Limb (tissue), 2 donors: ENCODE results near the gene ZNF70.

ENCODE experiments used
- DNase-seq, 2 donors: peaks; one replicate each; pipeline ENCODE4 v3.0.0-alpha.2; 2016; ENCODE audit errors: extremely low spot score in 2 of 2

Gene ZNF70

DNA sequence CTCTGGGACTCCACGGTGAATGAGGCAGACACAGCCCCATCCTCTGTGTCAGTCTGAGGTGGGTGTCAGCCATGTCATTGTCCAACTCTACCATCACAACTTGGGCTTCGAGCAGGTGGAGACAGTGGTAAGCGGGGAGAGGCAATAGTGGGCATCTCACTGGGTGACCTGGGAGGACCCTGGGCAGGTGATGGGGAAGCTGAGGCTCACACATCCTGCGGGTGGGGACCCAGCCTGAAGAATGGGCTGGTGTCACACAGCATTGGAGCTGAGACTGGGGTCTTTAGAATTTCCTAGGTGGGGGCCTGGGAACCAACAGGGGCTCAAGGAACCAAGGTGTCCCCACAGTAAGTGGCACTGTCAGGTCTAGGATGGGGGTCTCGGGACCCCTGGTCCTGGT is 28.8 kb upstream of the ZNF70 start:
- DNase-seq: no peak

DNA sequence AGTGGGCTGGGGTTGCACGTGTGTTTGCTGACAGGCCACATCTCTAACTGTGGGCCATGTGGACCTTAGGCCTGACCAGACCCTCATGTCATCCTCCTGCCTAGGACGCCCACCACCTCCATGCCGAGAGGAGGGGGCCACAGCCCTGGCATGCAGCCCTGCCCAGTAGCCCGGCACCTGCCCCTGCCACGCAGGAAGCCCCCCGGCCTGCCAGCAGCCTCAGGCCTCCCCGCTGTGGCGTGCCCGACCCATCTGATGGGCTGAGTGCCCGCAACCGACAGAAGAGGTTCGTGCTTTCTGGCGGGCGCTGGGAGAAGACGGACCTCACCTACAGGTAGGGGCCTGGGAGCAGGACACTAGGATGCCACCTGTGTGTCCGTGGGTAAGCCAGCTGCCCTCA is 28.2 kb upstream of the ZNF70 start:
- no peak for DNase-seq

DNA sequence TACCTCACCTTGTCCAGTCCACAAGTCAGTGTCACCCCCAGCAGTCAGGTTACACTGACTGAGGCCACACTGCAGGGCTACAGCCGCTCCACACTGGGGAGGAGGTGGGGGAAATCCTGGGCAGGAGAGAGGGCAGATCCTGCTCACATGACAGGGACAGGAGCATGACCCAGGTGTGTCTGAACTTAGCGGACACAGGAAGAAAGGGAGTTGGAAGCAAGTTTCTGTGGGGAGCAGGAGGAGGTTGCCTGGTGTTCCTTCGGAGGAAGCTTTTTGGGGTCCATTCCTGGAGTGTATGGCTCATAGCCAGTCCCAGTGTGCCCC is 27.6 kb upstream of the ZNF70 start:
- DNase-seq: no peak

DNA sequence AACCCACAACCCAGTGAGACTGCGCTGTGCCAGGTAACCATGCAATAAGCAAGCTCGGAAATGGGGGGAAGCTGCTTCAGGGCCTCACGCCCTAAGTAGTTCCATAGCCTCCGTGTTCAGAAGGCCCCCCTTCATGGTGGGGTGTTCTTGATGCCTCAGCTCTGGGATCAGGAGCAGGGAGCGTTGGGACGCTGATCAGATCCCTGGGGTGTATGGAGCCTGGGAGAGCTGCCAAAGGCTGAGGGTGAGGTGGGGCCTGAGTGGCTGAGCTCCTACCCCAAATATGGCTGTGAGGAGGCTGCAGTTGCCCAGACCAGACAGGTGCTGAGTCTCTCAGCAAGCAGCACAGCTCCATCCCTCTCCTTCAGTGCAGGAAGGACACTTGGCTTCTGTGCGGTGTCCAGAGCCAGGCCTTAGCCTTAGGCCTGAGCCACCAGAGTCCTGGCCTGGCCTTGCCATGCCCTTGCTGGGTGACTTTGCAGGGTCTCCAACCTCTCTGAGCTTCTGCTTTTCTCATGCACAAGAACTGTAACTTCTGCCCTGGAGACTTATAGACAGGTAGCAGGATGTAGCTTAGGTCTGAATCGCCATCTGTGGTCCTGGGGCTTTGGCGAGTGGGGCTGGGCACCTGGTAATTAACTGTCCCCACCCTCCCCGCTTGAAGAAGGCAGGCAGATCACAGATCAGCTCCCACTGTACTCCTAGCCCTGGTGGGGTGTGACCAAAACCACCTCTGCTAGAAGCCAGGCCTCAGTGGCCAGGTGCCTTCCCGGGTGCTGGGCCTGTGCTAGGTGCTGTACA is 27.1 kb upstream of the ZNF70 start:
- DNase-seq: no peak

DNA sequence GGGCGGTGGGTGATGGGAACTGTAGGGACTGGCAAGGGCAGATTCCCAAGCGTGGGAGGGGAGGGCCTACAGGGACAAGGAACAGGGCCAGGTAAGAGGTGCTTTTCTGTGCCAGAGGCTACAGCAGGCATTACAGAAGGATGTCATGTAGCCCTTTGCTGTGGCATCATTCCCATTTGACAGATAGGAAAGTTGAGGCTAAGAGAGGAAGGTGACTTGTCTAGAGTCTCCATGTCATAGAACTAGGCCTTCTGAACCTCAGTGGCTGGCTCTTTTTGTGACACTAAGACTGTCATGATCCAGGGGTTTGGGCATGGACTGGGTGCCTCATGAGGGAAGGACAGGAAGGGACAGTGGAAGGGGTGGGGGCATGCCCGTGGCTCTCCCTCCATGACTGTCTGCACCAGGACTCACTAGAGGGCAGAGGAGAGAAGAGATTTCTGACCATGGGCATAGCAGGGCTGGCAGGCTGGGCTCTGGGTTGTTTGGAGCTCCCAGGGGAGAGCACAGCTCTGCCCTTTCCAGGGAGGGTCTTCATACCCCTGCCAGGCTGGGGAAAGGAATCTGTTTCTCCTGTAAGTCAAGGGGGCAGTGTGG is 25.0 kb upstream of the ZNF70 start:
- no peak for DNase-seq

DNA sequence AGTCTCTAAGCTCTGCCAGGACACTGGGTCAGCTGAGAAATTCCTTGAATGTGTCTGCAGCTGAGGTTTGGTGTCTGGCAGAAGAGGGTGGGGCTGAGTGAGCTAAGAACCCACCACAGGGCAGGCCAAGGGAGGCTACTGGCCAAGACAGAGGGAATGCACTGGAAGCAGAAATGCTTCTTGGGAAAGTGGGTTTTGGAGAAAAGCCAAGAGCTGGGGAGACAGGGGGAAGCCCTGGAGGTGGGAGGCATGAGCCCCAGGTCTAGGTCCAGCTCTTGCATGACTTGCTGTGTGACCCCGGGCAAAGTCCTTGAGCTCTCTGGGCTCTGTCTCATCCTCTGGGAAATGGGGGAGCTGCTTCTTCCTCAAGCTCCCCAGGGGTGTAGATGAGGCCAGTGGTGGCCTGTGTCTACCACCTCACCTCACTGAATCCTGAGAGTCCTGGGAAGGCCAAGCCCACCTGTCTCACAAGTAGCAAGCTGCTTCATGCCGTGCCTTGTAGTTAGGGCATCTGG is 24.1 kb upstream of the ZNF70 start:
- peak in 1 of 2 donors; percentile 33 for DNase-seq

DNA sequence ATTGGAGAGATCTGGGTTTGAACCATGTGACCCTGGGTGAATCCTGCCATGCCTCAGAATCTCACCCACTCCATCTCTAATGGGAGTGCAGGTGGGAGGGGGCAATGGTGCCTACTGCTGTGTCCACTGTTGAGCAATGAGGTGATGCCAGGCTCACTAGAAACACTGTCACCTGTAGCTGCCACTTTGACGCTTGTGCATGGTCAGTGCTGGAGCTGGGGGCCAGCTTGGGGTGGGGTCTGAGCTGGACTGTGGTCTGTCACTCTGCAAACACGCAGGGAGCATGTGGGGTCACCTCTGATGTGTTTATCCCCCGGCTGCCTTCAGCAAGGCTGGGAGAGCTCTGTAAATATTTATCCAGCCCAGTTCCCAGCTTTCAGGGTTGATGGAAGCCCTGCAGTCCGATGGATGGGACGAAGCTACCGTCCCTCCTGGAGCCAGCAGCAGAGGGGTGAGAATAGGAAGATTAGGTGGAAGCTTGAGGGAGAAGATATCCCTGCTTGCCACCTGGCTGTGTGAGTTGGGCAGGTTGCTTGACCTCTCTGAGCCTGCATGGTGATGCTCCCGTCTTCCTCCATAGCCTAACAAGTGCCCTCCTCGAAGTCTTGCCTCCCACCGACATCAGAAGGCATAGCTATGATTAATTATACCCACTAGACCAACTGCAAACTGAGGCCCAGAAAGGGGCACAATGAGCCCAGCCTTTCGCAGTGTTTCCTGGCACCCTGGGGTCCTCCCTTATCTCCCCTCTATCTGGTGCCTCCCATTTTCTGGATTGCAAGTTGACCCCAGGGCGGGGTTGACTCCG is 23.4 kb upstream of the ZNF70 start:
- no peak for DNase-seq

DNA sequence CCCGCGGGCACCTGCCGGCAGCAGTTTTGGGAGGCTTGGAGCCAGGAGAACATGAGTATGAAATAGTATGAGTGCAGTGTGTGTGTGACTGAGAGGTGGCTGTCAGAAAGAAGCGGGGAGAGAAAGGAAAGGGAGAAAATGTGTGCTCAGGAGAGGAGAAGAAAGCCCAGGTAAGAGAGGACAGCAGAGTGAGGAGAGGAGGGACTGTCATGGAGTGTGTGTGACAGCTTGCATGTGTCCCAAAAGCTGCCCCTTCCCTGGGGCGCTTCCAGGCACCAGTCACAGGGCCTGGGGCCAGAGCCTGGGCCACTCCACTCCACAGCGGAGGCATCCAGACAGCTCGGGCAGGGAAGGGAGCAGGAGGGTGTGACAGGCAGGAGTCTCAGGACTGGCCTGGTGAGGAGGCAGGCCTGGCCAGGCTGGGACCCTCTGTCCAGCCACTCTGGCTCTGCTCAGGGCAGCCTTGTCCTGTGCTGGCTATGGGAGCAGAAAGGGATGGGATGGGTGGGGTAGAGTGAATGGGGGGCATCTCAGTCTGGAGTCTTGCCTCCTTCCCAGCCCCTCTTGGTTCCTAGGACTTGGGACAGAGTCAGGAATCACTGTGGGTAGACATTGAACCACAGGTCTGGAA is 22.7 kb upstream of the ZNF70 start:
- DNase-seq: no peak

DNA sequence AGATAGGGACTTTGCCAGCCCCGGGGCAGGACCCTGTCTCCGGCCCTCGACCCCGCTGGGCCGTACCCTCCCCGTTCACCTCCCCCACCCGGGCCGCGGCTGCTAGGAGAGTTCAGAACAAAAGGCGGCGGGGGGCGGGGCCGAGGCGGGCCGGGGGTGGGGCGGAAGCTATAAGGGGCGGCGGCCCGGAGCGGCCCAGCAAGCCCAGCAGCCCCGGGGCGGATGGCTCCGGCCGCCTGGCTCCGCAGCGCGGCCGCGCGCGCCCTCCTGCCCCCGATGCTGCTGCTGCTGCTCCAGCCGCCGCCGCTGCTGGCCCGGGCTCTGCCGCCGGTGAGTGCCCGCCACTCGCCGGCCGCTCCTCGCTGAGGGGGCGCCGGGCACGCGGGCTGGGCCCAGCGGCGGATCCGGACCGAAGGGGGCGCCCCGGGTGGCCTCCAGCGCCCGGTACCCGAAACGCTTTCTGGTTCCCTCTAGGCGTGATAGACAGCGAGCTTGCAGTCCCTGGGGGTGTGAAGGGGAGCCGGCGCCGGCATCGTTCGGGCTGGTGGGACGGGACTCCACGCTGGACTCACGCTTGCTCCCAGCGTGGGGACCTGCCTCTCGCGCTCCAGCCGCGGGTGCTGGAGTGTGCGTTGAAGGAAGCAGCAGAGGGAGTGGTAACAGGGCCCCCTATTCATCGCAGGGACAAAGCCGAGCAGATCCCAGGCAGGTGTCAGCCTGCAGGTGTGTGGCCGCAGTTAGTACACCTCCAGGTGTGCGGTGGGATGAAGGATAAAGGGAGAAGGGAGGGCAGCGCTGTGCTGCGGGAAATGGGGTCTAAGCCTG is 21.9 kb upstream of the ZNF70 start, which contains the start of gene MMP11:
Gene MMP11, plus strand, starts transcription at position 201 of the 825 bp plus-strand sequence. Its CDS starts 22 bp downstream, at position 223.
- peak in 1 of 2 donors; percentile 80 for DNase-seq

DNA sequence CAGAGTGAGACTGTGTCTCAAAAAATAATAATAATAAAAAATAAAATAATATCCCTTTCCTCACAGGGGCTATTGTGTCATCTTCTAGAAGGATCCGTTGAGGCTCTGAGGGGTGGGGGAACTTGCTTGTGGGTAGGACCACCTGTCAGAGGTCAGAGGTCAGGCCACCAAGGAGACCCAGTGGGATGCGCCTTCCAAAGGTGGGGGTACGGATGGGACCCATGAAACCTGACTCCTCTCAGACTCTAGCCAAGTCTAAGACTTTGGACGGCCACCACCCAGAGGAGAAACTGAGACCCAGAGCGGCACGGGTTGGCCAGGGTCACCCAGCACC is 21.4 kb upstream of the ZNF70 start:
- DNase-seq: no peak

DNA sequence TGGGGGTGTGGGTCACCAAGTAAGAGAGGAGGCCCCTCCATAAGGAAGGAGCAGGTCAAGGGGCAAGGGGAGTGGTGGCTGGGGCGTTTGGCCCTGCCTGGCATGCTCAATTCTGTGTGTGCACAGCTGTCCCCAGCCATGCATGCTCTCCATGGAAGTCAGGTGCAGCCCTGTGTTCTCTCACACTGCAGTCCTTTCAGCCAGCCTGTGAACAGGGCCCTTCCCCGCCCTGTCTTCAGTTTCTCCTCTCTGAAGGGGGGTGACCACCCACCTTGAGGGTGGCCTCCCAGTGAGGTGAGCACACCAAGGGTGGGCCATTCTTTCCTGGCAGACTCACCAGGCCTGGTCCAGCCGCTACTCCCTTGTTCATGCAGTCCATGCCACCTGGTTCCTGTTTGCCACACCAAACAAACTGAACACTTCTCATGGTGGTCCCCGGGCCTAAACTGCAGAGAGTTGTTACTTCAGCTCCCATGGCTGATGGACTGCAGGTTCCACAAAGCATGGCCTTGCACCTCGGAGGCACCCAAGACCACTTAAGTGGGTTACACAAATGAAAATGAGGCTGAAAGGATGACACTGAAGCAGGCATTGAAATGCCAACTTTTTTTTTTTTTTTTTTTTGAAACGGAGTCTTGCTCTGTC is 18.5 kb upstream of the ZNF70 start:
- no peak for DNase-seq

DNA sequence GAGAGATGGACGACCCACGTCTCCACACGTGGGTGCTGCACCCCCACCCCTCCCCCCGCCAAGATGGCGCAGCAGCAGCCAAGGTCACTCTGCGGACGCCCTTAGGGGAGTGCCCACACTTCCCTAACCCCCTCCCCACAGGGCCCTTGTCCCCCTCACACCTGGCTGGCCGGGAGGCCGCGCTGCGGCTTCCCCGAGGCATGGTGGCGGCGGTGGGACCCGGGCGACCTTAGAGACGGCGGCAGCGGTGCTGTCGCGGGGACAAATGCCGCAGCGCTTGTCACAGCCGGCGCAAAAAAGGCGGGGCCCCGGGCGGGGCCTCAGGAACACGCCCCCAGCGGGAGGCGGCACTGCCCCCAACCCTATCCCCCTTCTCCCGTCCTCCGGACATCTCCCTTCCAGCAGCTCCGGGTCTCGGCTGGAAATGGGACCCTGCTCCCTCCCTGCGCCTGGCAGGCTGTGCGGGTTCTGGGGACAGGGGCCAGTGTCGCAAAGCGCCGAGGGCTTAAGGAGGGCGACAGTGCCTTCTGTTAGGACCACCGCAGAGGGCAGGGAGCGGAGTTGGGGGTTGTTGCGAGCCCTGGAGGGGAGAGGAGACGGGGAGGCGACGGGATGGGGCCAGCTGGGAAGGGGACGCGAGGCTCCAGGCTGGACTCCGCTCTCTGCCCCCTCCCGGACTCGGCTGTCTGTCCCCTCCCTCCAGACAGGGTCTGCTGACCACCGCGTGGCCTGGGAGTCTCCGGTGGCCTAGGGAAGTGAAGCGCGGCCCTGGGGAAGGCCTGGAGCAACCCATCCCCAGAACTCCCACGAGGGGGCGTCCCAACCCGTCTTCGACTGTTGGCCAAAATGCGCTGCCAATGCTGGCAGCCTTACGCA is 17.0 kb upstream of the ZNF70 start, which contains the start of gene CHCHD10:
Gene CHCHD10, minus strand, starts transcription at position 300 of the 876 bp plus-strand sequence. Its CDS starts 98 bp downstream, at position 202.
- peak; percentile 71 to 90 for DNase-seq

DNA sequence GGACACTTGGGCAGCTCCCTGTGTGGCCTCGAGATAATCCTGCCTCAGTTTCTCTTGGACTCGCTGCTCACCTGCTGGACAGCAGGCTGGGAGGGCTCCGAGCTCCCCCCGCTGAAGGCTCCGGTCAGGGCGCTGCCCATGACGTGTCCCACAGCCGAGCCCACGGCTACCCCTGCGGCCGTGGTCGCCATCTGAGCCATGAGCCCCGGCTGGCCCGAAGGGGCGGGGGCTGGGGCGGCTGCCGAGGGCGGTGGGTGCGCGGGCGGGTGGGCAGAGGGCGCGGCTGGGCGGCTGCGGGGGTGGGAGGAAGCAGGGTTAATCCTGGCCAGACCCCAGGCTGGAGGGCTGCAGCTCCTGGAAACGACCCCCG is 16.4 kb upstream of the ZNF70 start:
- no peak for DNase-seq

DNA sequence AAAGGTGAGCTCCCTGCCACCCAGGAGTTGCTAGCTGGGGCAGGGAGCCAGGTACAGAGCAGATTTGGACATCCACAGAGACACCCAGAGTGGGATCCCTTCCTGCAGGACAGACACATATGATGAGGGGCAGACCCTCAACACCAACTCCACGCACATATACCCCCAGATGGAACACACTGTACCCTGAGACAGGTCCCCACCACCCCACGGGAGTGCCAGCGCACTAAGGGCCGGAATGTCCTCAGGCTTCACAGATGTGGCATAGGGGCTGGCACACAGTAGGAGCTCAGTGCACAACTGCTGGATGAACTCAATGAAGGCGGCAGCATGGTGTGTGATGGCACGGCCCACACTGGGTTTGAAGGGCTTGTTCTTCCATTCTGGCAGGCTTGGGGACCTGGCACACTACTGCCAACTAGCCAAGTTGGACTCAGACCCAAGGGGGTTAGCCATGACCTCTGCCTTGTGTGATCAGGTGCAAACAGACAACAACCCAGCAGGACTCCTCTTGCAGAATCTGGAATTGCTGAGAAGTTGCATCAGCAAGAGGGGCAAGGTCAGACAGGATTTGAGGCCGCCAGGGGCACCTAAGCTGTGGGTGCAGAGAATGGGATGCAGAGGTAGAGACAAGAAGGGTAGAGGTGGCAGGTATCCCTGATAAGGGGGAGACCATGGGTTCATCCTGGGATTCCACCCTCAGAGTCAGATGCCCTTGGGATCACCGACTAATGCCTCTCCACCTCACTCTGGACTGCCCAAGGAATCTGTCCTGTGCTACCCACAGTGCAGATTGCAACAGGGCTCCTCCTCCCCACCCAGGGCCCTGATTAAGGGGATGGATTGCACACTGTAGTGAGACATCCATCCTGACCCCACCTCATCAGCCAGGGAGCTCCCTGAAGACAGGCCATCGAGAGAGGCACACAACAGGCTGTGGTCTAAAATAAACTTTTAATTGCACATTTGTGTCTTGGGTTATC is 14.3 kb upstream of the ZNF70 start:
- DNase-seq: no peak

DNA sequence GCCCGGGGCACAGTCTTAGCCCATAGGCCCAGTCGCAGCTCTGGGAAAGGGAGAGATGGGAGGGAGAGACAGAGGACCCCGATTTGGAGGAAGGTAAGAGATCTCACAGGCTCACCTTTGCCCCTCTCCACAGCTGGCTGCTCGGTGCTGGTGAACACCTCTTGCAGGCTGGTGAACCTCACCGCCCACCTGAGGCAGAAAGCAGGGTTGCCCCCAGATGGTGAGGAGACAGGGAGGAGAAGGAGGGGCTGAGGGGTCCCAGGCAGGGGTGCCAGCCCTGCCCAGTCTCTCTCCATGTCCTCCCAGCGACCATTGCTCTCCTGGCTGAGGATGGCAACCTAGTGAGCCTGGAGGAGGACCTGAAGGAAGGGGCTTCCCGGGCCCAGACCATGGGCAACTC is 13.0 kb upstream of the ZNF70 start:
- DNase-seq: no peak

DNA sequence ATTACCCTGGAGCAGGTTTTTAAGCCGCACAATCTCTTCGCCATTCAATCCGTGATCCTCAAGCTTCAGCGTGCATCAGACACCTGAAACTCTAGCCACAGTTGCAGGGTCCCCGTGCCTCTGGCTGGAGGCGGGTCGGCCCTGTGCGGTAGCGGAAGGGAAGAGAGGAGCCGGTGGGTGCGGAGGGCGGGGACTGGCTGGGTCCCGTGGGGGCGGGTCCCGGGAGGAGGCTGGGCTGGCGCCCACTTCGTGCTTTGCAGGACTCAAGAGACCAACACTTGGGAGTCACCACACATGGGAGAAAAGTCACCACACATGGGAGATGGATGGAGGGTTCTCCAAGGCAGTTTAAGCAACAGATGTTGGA is 12.7 kb upstream of the ZNF70 start:
- peak in 1 of 2 donors; percentile 46 for DNase-seq

DNA sequence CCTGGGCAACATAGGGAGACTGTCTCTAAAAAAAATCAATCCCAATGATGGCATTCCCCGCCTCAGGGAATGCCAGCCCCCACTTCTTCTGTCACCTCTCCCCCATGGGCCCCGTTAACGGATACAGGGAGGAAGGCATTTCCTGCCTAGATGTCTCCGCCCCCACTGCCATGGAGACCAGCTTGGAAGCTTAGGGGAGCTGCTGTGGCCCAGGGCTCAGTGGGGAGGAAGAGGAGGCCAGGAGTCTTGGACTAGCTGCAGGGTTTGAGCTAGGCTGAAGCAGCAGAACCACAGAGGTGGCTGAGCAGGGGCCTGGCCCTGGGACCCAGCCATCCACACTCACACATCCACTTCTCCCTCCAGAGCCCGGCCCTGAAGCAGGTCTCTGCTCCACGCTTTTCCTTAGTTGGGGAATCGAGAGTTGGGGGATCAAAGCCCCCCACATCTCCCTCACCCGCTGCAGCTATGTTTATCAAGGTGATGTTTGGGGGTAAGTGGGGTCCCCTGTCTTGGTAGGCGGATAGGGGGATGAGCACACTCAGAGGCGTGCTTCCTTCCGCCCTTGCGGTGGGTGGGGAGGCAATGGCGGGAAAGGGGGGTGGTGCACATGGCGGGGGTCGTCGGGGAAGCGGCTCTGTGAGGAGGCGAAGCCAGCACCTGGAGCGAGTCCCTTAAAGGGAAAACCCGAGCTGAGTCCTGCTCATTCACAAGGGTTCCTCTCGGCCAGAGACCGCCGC is 12.1 kb upstream of the ZNF70 start, which contains the start of gene C22orf15:
Gene C22orf15, plus strand, starts transcription at position 149 of the 737 bp plus-strand sequence. Its CDS starts 317 bp downstream, at position 466.
- peak in 1 of 2 donors; percentile 51 for DNase-seq
